GM21423 (cell line): ENCODE measurements around the gene ACYP2.

Experiments used
- ATAC-seq: cut with Tn5 transposase; IDR thresholded peaks from one replicate; pipeline ENCODE4 v1.9.1; 2021; ENCODE audit warnings: mild to moderate bottlenecking, moderate library complexity; ENCODE audit not compliant: unreplicated experiment

ACYP2 gene

GRCh38 chr2:54209379-54209778 lies 94.0 kb downstream of the ACYP2 start:
- ATAC-seq = no peak

DNA sequence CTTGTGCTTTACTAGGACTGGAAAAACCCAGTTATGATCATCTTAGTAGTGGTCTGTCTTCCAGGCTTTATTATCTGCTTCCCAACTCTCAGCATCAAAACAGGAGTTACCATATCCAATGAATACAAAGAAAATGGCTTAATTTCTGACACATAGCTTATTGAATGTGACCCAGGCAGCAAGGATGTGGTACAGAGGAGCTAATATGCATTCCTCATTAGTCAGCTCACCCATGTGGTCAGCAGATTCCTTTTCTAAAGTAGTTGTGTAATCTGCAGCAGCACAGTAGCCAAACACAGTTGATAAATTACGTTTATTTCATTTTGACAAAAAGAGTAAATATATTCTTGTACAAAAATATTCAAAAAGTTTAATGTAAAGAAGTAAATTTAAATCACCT lies 97.0 kb downstream of the ACYP2 start:
- ATAC-seq = no peak

GRCh38 chr2:54213082-54213481 lies 97.7 kb downstream of the ACYP2 start:
- no peak for ATAC-seq

GRCh38 chr2:54224997-54225396 lies 109.6 kb downstream of the ACYP2 start:
- no peak for ATAC-seq

DNA sequence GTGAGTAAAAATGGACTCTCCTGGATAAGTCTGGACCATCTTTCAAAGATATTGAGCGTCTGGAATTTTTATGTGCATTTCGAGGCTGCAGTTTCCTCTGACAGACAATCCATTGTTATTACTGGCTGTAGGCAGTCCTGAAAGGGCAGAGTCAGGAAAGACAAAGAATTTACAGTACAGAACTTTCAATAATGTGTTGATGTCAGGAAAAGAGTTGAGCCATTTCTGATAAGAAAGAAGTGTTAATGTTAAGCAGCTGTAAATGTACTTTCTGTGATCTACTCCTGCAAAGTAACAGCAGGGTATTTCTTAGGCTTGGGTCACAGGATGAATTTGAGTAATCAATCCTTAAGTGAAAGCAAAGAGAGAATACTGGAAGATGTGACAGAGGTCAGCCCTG lies 110.8 kb downstream of the ACYP2 start:
- ATAC-seq = no peak

DNA sequence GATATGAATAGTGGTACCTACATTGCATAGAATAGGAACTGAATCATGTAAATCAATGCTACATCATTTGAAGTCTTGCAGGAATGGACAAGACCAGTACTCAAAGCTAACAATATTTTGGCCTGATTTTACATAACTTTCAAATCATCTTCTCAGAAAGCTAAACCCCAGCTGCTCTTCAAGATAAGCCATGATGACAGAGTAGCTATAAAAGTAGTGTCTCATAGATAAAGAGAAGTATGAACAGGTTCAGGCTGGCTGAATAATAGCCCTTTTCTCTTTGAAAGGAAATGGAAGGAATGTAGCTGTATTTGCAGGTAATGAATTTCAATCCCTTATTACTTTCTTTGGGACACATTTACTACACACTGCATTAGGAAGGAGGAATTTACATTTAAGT lies 112.4 kb downstream of the ACYP2 start:
- ATAC-seq = no peak

GRCh38 chr2:54228945-54229344 lies 113.5 kb downstream of the ACYP2 start:
- no peak for ATAC-seq

GRCh38 chr2:54233832-54234649 lies 118.6 kb downstream of the ACYP2 start:
- no peak for ATAC-seq

DNA sequence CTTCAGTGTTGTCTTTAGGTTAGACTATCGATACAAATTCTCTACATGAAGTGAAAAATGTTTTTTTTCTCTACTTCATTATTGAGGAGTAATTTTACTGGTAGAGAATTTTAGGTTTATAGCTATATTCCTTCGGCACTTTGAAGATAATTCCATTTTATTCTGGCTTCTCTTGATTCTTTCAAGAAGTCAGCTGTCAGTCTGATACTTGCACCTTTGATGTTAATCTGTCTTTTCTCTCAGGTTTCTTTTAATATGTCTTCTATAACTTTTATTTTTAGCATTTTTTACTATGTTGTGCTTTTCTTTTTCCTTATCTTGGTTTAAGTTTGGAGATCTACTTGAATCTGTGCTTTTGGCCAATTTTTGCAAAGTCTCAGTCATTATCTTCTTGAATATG lies 122.0 kb downstream of the ACYP2 start:
- no peak for ATAC-seq

DNA sequence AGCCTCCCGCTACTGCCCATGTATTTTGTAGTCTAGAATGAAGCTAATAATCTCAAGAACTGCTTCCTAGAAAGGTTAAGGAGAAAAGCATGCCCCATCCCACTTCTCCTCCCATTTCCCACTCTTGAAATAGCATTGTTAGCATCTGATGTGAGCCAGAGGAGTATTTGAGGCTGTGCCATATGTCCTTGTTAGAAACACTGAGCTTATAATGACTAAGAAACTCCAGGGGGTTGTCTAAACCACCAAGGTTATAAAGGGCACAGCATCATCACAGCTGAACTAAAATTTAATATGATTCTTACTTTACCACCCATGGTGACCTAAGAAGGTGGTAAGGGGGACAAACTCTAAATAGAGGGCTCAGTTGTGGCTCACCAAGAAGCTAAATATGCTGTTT lies 124.0 kb downstream of the ACYP2 start:
- no peak for ATAC-seq

- no peak for ATAC-seq
Observed at GRCh38 chr2:54240515-54241469, 125.4 kb downstream of the ACYP2 start.

DNA sequence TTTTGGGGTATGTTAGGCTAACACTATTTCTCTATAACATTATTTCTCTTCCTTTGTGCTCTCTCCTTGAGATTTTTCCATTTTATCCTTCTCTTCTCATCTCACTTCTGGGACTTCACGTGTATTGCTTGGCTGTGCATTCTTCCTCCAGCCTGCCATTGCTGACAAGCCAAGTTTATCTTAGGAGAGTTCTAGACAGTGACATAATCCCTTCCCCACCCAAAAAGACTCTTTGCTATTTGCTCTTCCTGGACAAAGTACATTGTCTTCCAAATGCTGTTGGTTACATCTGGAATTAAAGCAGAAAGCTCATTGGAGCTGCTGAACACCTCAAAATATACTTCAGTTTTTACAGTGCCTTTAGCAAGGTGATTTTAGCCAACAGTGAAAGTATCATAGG lies 131.7 kb downstream of the ACYP2 start:
- ATAC-seq = no peak

DNA sequence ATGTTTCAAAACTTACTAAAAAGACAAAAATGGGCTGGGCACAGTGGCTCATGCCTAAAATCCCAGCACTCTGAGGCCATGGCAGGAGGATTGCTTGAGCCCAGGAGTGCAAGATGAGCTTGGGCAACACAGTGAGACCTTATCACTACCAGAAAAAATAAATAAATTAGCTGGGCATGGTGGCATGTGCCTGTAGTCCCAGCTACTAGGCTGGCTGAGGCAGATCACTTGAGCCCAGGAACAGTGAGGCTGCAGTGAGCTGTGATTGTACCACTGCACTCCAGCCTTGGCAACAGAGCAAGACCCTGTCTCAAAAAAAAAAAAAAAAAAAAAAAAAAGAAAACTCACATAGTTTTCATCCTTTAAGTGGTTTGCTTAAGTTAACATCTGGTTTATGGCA lies 134.2 kb downstream of the ACYP2 start:
- ATAC-seq = no peak

DNA sequence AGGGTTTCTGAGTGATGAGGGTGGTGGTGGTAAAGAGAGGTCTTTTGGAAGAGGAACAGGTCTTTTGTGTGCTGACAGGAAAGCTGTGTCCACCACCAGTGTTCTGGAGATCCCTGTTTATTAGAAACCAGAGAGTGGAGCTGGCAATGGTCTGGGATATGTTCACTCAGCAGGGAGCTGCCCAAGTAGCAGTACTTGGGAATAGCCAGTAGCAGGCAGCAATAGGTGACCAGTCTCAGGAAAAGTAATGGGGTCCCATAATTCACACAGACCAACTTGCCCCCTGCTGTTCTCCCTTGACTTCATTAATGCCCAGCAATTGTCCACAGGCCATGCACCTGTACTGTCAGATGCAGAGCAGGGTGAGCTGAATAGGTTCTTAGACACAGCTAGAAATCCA lies 138.8 kb downstream of the ACYP2 start:
- ATAC-seq = no peak

DNA sequence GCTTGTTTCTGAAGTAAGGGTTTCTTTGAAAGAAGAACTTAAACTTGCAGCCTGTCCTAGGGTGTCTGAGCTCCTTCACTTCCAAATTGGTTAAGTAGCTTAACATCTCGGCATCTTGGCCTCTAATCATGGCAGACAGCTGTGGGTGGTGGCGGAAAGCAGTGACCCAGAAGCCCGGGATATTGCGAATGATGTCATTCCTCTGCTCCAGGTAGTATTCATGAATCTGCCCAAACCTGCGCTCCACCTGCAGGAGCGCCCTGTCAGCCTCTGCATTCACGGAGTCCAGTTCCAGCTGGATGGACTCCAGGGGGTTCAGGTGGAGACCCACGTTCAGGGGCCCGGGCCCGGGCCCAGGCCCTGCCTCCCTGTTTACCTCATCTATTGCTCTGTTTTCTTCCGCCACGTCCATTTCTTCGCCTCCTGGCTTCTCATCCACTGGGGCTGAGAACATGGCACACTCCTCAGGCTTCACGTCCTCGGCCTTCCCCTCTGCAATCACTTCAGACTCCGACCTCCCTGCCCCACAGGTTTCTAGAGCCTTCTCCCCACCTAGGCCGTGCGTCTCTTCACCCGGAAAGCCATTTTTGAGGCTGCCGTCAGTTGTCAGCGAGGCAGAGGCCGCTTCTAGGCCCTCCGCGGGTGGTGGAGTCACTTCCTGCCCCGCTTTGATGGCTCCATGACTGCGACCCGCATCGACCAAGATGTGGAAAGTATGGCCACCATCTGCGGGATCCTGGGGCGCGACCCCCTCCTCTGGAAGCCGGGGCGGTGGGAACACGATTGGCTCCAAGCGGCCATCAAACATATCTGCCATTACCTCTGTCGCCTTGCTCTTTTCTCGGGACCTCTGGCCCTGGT lies 140.0 kb downstream of the ACYP2 start:
- no peak for ATAC-seq

GRCh38 chr2:54256091-54256694 lies 140.8 kb downstream of the ACYP2 start, which contains the start of gene TSPYL6:
TSPYL6 (minus strand) TSS chr2:54256229; CDS start chr2:54256151, 78 bp downstream.
- no peak for ATAC-seq

- ATAC-seq = no peak
Observed at GRCh38 chr2:54258166-54258565, 142.8 kb downstream of the ACYP2 start.

DNA sequence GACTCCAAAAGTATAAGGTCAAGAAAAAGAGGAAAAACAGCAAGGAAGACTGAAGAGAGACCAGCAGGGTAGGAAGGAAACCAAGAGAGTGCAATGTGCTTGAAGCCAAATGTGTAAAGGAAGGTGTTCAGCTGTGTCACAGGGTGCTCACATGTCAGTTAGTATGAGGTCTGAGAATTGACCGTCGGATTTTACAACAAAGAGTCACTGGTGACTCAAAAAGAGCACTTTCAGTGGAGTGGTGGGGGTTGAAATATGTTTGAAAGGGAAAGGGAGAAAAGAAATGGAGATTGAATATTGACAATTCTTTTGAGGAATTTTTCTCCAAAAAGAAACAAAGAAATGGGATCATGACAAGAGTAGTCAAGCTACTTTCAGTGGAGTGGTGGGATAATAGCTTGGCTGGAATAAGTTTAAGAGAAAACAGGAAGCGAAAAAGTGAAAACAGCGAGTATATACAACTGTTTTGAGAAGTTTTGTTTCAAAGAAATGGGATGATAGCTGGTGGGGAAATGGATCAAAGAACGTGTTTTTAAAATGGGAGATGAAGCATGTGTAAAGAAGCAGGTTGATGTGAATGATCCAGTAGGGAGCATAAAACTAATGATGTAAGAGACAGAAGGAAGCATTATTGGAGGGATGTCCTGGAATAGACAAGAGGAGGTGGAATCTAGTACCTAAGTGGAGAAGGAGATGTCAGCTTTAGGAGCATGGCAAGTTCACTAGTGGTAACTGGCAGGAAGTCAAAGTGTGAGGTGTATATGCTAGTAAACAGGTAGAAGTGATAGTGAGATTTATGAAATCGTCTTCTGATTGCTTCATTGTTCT lies 144.2 kb downstream of the ACYP2 start:
- ATAC-seq = peak; percentile 72

DNA sequence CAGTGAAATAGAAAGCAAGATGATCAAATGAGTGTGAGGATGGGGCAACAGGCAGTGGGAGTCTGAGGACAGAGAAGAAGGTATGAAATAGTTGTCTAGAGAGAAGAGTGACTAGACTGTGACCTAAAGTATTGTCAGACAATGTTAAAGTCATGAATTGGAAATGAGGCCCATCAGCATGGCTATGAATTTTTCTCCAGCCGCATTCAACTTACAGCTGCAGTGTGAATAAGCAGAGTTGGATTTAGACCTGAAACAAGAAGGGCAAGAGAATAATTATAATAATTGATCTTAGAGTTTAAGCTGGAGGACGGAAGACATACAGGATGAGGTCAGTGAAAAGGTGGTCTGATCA lies 144.8 kb downstream of the ACYP2 start:
- ATAC-seq = no peak

- no peak for ATAC-seq
Observed at GRCh38 chr2:54261537-54261936, 146.1 kb downstream of the ACYP2 start.
